Kidney capillary endothelial cell (primary cell): ENCODE measurements around the gene CDC45.
A peak's percentile ranks its signal among the peaks of the same experiment; 100 is the strongest.

Source experiments
- DNase-seq: peaks from one replicate; pipeline ENCODE4 v3.0.0-alpha.2; 2018; ENCODE audit warnings: low spot score

The CDC45 gene

GRCh38 chr22:19470010-19470409, 9.7 kb upstream of the CDC45 start:
- no peak for DNase-seq

- no peak for DNase-seq
These were observed 8.1 kb upstream of the CDC45 start for GRCh38 chr22:19471572-19471971.

- no peak for DNase-seq
These were observed 7.5 kb upstream of the CDC45 start for GRCh38 chr22:19472233-19472632.

GRCh38 chr22:19473578-19473977, 6.1 kb upstream of the CDC45 start:
- no peak for DNase-seq

- no peak for DNase-seq
These were observed 3.7 kb upstream of the CDC45 start for GRCh38 chr22:19476023-19476422.

GRCh38 chr22:19477321-19478044, 2.2 kb upstream of the CDC45 start:
- peak; percentile 14 for DNase-seq

- DNase-seq, result no peak
These were observed 1.4 kb upstream of the CDC45 start for GRCh38 chr22:19478045-19478900.

- no peak for DNase-seq
These were observed 792 bp upstream of the CDC45 start, which contains the start of gene UFD1 for GRCh38 chr22:19478901-19479354. Gene UFD1, minus strand, starts transcription at chr22:19479193. Its CDS starts 108 bp downstream, at chr22:19479085.

GRCh38 chr22:19480173-19480568, 451 bp downstream of the CDC45 start:
- DNase-seq, result no peak

- no peak for DNase-seq
These were observed 1.1 kb downstream of the CDC45 start for GRCh38 chr22:19480789-19481188.

GRCh38 chr22:19482297-19482696, 2.6 kb downstream of the CDC45 start:
- DNase-seq, result no peak

GRCh38 chr22:19483481-19484244, 3.9 kb downstream of the CDC45 start:
- DNase-seq, result peak; percentile 56

GRCh38 chr22:19488285-19488684, 8.6 kb downstream of the CDC45 start:
- no peak for DNase-seq

- DNase-seq, result no peak
These were observed 9.4 kb downstream of the CDC45 start for GRCh38 chr22:19488884-19489843.

- DNase-seq, result no peak
These were observed 11.0 kb downstream of the CDC45 start for GRCh38 chr22:19490628-19491230.

GRCh38 chr22:19492504-19493174, 12.9 kb downstream of the CDC45 start:
- no peak for DNase-seq

- DNase-seq, result no peak
These were observed 14.4 kb downstream of the CDC45 start for GRCh38 chr22:19494001-19494560.

GRCh38 chr22:19494676-19495173, 15.0 kb downstream of the CDC45 start:
- no peak for DNase-seq

- DNase-seq, result peak; percentile 33
These were observed 16.0 kb downstream of the CDC45 start for GRCh38 chr22:19495562-19496323.
